Activated T-cell treated with anti-CD3 and anti-CD28 coated beads for 1 hour (primary cell): Measurements from ENCODE around the gene QRFP.
"Not testable (repeated sequence)": the region's sequence is repeated elsewhere in the genome, so short reads cannot be mapped to it uniquely, and the experiment has no call there.

Experiments
- DNase-seq: peaks from one replicate; pipeline ENCODE4 v3.0.0-alpha.2; 2020; ENCODE audit warnings: low read depth

QRFP gene

GRCh38 chr9:130849356-130849755 is 47.3 kb downstream of the QRFP start:
- DNase-seq, result no peak

- not testable (repeated sequence) for DNase-seq
Measured at GRCh38 chr9:130848514-130848913, 48.1 kb downstream of the QRFP start.

GRCh38 chr9:130847306-130848217 is 49.0 kb downstream of the QRFP start:
- no peak for DNase-seq

- no peak for DNase-seq
Measured at GRCh38 chr9:130846487-130847305, 49.9 kb downstream of the QRFP start.

GRCh38 chr9:130845901-130846481 is 50.6 kb downstream of the QRFP start:
- no peak for DNase-seq

- DNase-seq, result no peak
Measured at GRCh38 chr9:130845254-130845653, 51.4 kb downstream of the QRFP start.

GRCh38 chr9:130844044-130844451 is 52.6 kb downstream of the QRFP start:
- no peak for DNase-seq

- DNase-seq, result no peak
Measured at GRCh38 chr9:130843049-130843908, 53.3 kb downstream of the QRFP start.
